BE2C (cell line): ENCODE results near the gene TMEM184A.
A peak's percentile ranks its signal among the peaks of the same experiment; 100 is the strongest.

Source experiments
- DNase-seq: peaks from one replicate; pipeline ENCODE4 v3.0.0-alpha.2; 2020
- H3K27me3 ChIP-seq: fragments of 250-450 bp; sonication (Bioruptor Pico); 2 replicates; pipeline ENCODE4 v1.5.1; 2020; ENCODE audit warnings: mild to moderate bottlenecking
- H3K36me3 ChIP-seq: fragments of 250-450 bp; sonication (Bioruptor Pico); 2 replicates; pipeline ENCODE4 v1.5.1; 2020; ENCODE audit warnings: mild to moderate bottlenecking
- H3K4me1 ChIP-seq: fragments of 250-450 bp; sonication (Bioruptor Pico); 2 replicates; pipeline ENCODE4 v1.5.1; 2020
- H3K4me3 ChIP-seq: 2 replicates; pipeline ENCODE4 v1.5.1; 2011; ENCODE audit warnings: low read depth, low read length
- H3K9me3 ChIP-seq: fragments of 250-450 bp; sonication (Bioruptor Pico); 2 replicates; pipeline ENCODE4 v1.5.1; 2020
- TF ChIP-seq, protein P1 (sequence below): IDR thresholded peaks from 2 replicates; pipeline ENCODE4 v1.5.1; 2012; ENCODE audit warnings: mild to moderate bottlenecking, low read depth, low read length

TMEM184A gene

DNA sequence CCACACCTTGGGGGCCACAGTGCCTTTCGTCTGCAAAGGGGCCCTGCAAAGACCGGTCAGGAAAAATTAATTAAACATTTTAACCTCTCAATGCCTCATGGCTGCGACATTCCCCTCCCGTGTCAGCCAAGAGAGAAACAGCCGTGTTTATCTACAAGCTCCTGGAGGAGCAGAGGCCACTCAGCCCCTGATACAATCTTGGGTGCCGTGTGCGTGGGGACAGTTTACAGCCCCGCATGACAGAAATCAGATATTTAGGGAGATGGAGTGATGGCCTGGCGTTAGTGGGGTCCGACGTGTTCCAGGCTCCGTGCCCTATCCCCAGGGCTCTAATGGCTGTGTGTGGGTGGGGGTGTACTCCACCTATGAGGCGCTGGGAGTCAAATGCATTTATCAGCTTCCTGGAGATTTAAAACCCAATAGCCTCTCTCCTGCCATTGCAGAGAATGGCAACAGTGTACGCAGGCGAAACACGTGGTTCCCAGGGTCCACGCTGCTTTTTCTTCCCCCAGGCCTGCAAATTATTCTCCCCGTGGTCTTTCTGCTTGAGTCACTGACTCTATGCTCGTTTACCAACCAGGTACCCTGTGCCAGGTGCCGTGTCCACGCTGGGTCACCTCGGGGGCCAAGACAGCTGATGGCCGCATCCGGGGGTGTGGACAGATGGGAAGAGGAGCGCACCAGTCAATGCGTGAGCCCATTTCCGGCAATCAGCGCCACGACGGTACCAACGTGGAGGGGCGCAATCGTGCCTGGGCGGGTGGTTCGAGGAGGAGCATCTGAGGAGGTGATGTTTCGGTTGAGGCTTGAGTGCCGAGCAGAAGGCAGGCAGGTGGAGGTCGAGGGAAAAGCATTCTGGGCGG is 40.4 kb upstream of the TMEM184A start:
- no peak overlapping the region for H3K4me3 ChIP-seq
- peaks cover 20% of the 10 kb centered on the region for H3K27me3 ChIP-seq
- TF ChIP-seq, protein P1, sequence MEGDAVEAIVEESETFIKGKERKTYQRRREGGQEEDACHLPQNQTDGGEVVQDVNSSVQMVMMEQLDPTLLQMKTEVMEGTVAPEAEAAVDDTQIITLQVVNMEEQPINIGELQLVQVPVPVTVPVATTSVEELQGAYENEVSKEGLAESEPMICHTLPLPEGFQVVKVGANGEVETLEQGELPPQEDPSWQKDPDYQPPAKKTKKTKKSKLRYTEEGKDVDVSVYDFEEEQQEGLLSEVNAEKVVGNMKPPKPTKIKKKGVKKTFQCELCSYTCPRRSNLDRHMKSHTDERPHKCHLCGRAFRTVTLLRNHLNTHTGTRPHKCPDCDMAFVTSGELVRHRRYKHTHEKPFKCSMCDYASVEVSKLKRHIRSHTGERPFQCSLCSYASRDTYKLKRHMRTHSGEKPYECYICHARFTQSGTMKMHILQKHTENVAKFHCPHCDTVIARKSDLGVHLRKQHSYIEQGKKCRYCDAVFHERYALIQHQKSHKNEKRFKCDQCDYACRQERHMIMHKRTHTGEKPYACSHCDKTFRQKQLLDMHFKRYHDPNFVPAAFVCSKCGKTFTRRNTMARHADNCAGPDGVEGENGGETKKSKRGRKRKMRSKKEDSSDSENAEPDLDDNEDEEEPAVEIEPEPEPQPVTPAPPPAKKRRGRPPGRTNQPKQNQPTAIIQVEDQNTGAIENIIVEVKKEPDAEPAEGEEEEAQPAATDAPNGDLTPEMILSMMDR = no peak
- DNase-seq = no peak
- no peaks in the 10 kb centered on the region for H3K9me3 ChIP-seq
- no peaks in the 10 kb centered on the region for H3K4me1 ChIP-seq
- H3K36me3 ChIP-seq = no peaks in the 10 kb centered on the region

DNA sequence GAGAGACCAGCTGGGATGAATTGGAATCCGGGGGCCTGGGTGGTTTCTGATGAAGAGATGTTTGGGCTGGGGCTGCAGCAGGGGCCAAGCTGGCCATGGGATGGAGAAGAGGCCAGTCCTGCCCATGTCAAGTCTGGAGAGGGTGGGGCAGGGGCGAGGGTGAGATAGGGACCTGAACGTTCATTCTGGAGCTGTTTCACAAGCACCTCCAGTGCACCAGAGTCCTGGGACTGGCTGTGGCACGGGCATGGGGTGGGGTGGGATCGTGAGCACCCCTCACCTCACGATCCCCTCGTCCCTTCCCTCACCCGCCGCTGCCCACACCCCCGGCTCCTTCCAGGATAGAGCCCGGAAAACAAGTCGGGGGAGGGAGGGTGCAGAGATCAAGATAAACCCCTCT is 39.6 kb upstream of the TMEM184A start:
- H3K36me3 ChIP-seq = no peaks in the 10 kb centered on the region
- H3K9me3 ChIP-seq = no peaks in the 10 kb centered on the region
- no peak overlapping the region for H3K4me3 ChIP-seq
- TF ChIP-seq, protein P1 = no peak
- no peak for DNase-seq
- no peaks in the 10 kb centered on the region for H3K4me1 ChIP-seq
- peaks cover 20% of the 10 kb centered on the region for H3K27me3 ChIP-seq

DNA sequence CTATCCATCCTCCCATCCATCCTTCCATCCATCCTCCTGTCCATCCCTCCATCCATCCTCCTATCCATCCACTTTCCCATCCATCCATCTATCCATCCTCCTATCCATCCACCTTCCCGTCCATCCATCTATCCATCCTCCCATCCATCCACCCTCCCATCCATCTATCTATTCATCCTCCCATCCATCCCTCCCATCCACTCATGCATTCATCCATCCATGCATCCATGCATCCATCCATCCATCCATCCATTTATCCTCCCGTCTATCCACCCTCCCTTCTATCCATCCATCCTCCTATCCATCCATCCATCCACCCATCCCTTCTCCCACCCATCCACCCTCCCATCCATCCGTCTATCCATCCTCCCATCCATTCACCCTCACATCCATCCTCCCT is 39.0 kb upstream of the TMEM184A start:
- no peak for DNase-seq
- TF ChIP-seq, protein P1 = no peak
- H3K9me3 ChIP-seq = no peaks in the 10 kb centered on the region
- no peak overlapping the region for H3K4me3 ChIP-seq
- H3K36me3 ChIP-seq = no peaks in the 10 kb centered on the region
- H3K4me1 ChIP-seq = no peaks in the 10 kb centered on the region
- peaks cover 20% of the 10 kb centered on the region for H3K27me3 ChIP-seq

DNA sequence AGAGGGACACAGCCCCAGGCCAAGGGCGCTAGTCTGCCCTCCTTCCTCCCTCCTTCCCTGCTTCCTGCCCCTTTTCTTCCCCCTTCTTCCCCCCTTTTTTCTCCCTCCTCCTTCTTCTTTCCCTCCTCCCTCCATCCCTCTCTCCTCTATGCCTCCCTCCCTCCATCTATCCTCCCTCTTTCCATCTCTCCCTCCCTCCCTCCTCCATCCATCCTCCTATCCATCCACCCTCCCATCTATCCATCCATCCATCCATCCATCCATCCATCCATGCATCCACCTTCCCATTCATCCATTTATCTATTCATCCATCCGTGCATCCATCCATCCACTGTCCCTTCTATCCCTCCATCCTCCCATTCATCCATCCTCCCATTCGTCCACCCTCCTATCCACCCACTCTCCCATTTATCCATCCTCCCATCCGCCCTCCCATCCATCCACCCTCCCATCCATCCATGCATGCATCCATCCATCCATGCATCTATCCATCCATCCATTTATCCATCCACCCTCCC is 38.0 kb upstream of the TMEM184A start:
- TF ChIP-seq, protein P1 = no peak
- H3K4me3 ChIP-seq = no peak overlapping the region
- peaks cover 20% of the 10 kb centered on the region for H3K27me3 ChIP-seq
- no peak for DNase-seq
- no peaks in the 10 kb centered on the region for H3K9me3 ChIP-seq
- no peaks in the 10 kb centered on the region for H3K4me1 ChIP-seq
- H3K36me3 ChIP-seq = no peaks in the 10 kb centered on the region

DNA sequence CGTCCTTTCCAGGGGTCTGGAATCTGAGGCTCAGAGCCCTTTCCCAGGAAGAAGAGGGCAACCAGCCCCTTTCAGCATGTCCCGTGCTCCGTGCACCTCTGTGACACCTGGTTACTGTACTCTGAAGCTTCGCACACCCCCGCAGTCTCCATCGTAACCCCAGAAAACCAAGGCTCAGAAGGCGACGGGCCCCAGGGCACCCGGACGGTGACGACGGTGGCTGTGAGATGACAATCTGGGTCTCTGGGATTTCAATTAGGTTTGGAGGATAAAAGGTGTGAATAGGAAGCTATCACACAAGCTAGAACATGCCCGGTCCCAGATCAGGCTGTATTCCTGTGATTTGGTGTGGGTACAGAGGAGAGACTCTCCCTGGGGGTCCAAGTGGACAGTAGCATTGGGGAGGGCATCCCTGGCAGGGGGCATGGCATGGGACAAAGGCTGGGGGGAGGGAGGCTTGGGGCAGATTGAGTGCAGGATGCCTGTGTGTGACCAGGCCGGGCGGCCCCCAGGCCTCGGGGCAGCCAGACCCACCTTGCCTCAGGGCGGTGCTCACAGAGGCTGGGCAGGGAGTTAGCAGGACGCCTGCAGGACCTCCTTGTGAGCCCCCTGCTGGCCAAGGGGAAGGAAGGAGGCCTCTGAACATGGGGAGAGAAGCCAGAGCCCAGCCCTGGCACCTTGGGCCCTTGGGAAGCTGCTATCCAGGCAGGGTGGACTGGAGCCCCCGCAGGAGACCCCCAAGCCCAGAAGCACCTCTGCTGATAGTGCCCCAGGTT is 37.3 kb upstream of the TMEM184A start:
- Histone ChIP-seq H3K27me3 (peaks cover 20% of the 10 kb centered on the region), H3K4me1 (no peaks in the 10 kb centered on the region), H3K4me3 (no peak overlapping the region), H3K36me3 (no peaks in the 10 kb centered on the region), H3K9me3 (no peaks in the 10 kb centered on the region)
- peak; percentile 53 for DNase-seq
- TF ChIP-seq, protein P1 = peak; percentile 56
